Neutrophil (primary cell): ENCODE measurements around the gene MEOX2.

Experiments used
- H3K27ac ChIP-seq: fragments of 200-600 bp; sonication (generic); 2 replicates; pipeline ENCODE4 v1.5.1; 2016; ENCODE audit warnings: mild to moderate bottlenecking, moderate library complexity
- H3K27me3 ChIP-seq: fragments of 200-600 bp; sonication (generic); 2 replicates; pipeline ENCODE4 v1.6.0; 2016; ENCODE audit warnings: mild to moderate bottlenecking
- H3K36me3 ChIP-seq: fragments of 200-600 bp; sonication (generic); 2 replicates; pipeline ENCODE4 v1.5.1; 2017
- H3K4me1 ChIP-seq, 2 experiments: fragments of 200-600 bp in 1 of 2; sonication (generic) in 1 of 2; 1 replicate in 1 of 2; 2 replicates in 1 of 2; pipeline versions ENCODE4 v1.5.1 to v1.6.1; 2013 to 2016; ENCODE audit warnings: low read depth in 1 of 2, low read length in 1 of 2, mild to moderate bottlenecking in 1 of 2, moderate library complexity in 1 of 2; ENCODE audit not compliant: control insufficient read depth in 1 of 2, insufficient read depth in 1 of 2
- H3K4me3 ChIP-seq, 2 experiments: fragments of 200-600 bp in 1 of 2; sonication (generic) in 1 of 2; 1 replicate in 1 of 2; 2 replicates in 1 of 2; pipeline ENCODE4 v1.5.1; 2013 to 2016; ENCODE audit warnings: low read depth in 1 of 2, low read length in 1 of 2, mild to moderate bottlenecking in 1 of 2, moderate library complexity in 1 of 2
- H3K9me3 ChIP-seq: fragments of 200-600 bp; sonication (generic); 2 replicates; pipeline ENCODE4 v1.5.1; 2016
- TF ChIP-seq, protein P1 (sequence below): fragments of 200-600 bp; sonication (generic); IDR thresholded peaks from 2 replicates; pipeline ENCODE4 v1.5.1; 2016; ENCODE audit warnings: antibody characterized with exemption

The MEOX2 gene

DNA sequence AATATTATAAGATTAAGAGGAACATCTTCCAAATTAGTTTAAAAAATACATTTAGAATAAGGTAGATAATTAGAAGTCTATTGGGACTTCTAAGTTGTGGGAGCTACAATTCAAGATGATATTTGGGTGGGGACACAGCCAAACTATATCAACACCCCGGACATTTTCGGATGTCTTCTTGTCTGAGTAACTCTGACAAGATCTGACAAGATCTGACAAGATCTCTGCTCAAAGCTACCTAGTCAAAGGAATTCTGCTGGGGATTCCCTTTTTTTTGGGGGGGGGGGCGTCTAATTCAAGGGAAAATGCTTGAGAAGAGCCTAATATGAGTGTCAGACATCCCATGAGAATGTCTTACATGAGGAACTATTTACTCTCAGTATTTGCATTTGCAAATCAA lies 119.4 kb downstream of the MEOX2 start:
- Histone ChIP-seq H3K27me3 (no peaks in the 10 kb centered on the region), H3K27ac (no peak overlapping the region), H3K4me3 (no peak overlapping the region), H3K4me1 (no peaks in the 10 kb centered on the region), H3K9me3 (no peaks in the 10 kb centered on the region), H3K36me3 (no peaks in the 10 kb centered on the region)
- TF ChIP-seq, protein P1, sequence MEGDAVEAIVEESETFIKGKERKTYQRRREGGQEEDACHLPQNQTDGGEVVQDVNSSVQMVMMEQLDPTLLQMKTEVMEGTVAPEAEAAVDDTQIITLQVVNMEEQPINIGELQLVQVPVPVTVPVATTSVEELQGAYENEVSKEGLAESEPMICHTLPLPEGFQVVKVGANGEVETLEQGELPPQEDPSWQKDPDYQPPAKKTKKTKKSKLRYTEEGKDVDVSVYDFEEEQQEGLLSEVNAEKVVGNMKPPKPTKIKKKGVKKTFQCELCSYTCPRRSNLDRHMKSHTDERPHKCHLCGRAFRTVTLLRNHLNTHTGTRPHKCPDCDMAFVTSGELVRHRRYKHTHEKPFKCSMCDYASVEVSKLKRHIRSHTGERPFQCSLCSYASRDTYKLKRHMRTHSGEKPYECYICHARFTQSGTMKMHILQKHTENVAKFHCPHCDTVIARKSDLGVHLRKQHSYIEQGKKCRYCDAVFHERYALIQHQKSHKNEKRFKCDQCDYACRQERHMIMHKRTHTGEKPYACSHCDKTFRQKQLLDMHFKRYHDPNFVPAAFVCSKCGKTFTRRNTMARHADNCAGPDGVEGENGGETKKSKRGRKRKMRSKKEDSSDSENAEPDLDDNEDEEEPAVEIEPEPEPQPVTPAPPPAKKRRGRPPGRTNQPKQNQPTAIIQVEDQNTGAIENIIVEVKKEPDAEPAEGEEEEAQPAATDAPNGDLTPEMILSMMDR: no peak

DNA sequence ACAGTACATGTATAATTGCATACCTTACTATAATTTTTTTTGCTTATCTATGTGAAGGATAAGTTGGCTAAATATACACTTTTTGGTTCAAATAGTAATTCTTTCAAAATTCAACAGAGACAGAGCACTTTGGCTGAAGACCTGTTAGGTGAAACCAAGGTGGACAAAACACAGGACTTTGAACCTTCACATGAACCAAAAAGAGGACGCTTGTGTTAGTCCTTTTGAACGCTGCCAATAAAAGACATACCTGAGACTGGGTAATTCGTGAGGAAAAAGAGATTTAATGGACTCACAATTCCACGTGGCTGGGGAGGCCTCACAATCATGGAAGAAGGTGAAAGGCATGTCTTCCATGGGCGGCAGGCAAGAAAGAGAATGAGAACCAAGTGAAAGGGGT lies 120.0 kb downstream of the MEOX2 start:
- no peak overlapping the region for H3K27ac ChIP-seq

DNA sequence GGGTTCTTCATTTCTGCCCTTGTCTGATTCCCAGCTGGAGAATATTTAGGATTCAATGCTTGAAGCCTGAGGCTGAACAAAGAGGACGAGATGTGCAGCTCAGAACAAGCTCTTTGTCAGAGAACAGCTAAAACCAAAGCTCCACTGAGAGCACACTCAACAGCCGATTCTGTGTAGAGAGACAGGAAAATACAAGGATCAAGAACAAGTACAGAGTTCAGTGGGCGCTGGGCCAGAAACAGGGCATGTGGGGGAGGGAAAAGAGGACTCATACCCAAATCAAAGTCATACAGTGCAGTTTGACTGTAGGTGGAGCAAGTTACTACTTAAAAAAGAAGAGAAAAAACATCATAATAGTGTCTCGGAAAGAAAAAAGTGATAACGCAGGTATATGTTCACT lies 124.6 kb downstream of the MEOX2 start, which contains the start of gene AGMO:
TSS of gene AGMO (minus strand) at position 181 of the 400 bp plus-strand sequence.
- TF ChIP-seq, protein P1: no peak
- H3K4me3 ChIP-seq: no peak within 1 kb of the TSS
- no peaks in the 10 kb centered on the region for H3K36me3 ChIP-seq
- H3K27me3 ChIP-seq: no peaks in the 10 kb centered on the region
- no peaks in the 10 kb centered on the region for H3K9me3 ChIP-seq
- H3K4me1 ChIP-seq: no peaks in the 10 kb centered on the region
- H3K27ac ChIP-seq: no peak within 1 kb of the TSS

More for the DNA sequence above, 120.0 kb downstream of the MEOX2 start:
- Histone ChIP-seq H3K9me3 (no peaks in the 10 kb centered on the region), H3K4me3 (no peak overlapping the region), H3K27me3 (no peaks in the 10 kb centered on the region), H3K4me1 (no peaks in the 10 kb centered on the region), H3K36me3 (no peaks in the 10 kb centered on the region)
- TF ChIP-seq, protein P1: no peak
